H1 (cell line): ENCODE measurements around the gene RHBDF1. TPM values are rescaled to one million over a fixed set of nuclear protein-coding genes. Genes with fewer than 3 reads are reported as not detected.

Experiments used
- BCL11A ChIP-seq, 2 experiments: IDR thresholded peaks; one replicate each; pipeline ENCODE4 v1.6.1; 2011; ENCODE audit warnings: low read depth in 2 of 2, low read length in 2 of 2, mild to moderate bottlenecking in 2 of 2
- polyA plus RNA-seq, 7 experiments: library from polyadenylated mRNA; depleted of rRNA in 3 of 7; stranded (reverse) in 5 of 7; unstranded in 2 of 7; fragments of >200 nt in 5 of 7; fragments of 200-250 nt in 2 of 7; gene quantifications; 1 replicate in 5 of 7; 2 replicates in 1 of 7; 4 replicates in 1 of 7; pipeline versions ENCODE4 v1.2.1 to v1.2.3, GENCODE V29; 2011 to 2013; ENCODE audit warnings: missing spikeins in 2 of 7, mixed read lengths in 2 of 7
- total RNA-seq: library from RNA; stranded (reverse); fragmentation: NEBNext Ultra II Directional; extraction: Animal tissue kit (Norgen Biotek cat#: 25700); gene quantifications from 2 replicates; pipeline ENCODE4 v1.2.1, GENCODE V29; 2021
- TF ChIP-seq, protein P1 (sequence below), 3 experiments: IDR thresholded peaks; 1 replicate in 2 of 3; 2 replicates in 1 of 3; pipeline versions ENCODE4 v1.5.1 to v1.6.1; 2011; ENCODE audit warnings: low read length in 3 of 3, mild to moderate bottlenecking in 3 of 3, inconsistent platforms in 2 of 3, low read depth in 1 of 3, moderate library complexity in 1 of 3; ENCODE audit not compliant: insufficient read depth in 1 of 3; ENCODE audit errors: control extremely low read depth in 1 of 3

The RHBDF1 gene
- total and polyA plus RNA-seq, 2 of the 8 experiments (the other 6 are each of a cell fraction or from before 2014, with no cell fraction given) = 37.4 to 51.6 TPM

DNA sequence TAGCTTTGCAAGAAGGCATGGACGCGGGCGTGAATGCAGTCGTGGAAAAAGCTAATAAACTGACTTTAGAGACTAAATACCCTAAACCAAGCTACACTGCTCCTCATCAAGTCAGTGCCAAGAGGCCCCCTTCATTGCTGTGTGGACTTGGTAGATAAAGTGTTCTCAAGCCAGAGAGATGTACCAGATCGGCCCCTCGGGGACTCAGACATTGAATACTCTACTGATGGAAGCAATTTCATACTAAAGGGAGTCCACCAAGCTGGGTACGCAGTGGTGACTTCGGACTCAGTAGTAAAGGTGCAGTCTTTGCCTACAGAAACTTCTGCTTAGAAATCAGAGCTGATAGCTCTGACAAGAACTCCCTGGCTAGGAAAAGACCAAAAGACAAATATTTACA is 27.8 kb downstream of the RHBDF1 start (continued):
- TF ChIP-seq, protein P1, sequence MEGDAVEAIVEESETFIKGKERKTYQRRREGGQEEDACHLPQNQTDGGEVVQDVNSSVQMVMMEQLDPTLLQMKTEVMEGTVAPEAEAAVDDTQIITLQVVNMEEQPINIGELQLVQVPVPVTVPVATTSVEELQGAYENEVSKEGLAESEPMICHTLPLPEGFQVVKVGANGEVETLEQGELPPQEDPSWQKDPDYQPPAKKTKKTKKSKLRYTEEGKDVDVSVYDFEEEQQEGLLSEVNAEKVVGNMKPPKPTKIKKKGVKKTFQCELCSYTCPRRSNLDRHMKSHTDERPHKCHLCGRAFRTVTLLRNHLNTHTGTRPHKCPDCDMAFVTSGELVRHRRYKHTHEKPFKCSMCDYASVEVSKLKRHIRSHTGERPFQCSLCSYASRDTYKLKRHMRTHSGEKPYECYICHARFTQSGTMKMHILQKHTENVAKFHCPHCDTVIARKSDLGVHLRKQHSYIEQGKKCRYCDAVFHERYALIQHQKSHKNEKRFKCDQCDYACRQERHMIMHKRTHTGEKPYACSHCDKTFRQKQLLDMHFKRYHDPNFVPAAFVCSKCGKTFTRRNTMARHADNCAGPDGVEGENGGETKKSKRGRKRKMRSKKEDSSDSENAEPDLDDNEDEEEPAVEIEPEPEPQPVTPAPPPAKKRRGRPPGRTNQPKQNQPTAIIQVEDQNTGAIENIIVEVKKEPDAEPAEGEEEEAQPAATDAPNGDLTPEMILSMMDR (IDR thresholded peaks at IDR 0.05; ENCODE audit: control extremely low read depth in 1 of 3, insufficient read depth in 1 of 3, low read depth in 1 of 3, low read length in 3 of 3) = no peak
- TF ChIP-seq BCL11A (IDR thresholded peaks at IDR 0.05; ENCODE audit: low read depth in 2 of 2, low read length in 2 of 2) = no peak
